Stimulated activated CD4-positive, alpha-beta T cell treated with anti-CD3 and anti-CD28 coated beads, Interleukin-2, amount 100 ng/mL, for 4 hours (primary cell): ENCODE measurements around the gene KSR1.
"Not testable (repeated sequence)": the region's sequence is repeated elsewhere in the genome, so short reads cannot be mapped to it uniquely, and the experiment has no call there.

Experiments used
- DNase-seq: peaks from one replicate; pipeline ENCODE4 v3.0.0-alpha.2; 2020; ENCODE audit warnings: low read depth

The KSR1 gene

GRCh38 chr17:27426471-27426870, 29.8 kb upstream of the KSR1 start:
- not testable (repeated sequence) for DNase-seq

GRCh38 chr17:27427166-27427862, 28.9 kb upstream of the KSR1 start:
- DNase-seq, result not testable (repeated sequence)

- DNase-seq, result no peak
Measured at GRCh38 chr17:27428781-27429505, 27.3 kb upstream of the KSR1 start.

GRCh38 chr17:27429666-27430382, 26.4 kb upstream of the KSR1 start:
- no peak for DNase-seq

- no peak for DNase-seq
Measured at GRCh38 chr17:27430383-27430840, 25.8 kb upstream of the KSR1 start.

- no peak for DNase-seq
Measured at GRCh38 chr17:27430882-27431491, 25.3 kb upstream of the KSR1 start.

GRCh38 chr17:27433521-27433920, 22.7 kb upstream of the KSR1 start:
- DNase-seq, result no peak

- DNase-seq, result not testable (repeated sequence)
Measured at GRCh38 chr17:27435431-27436070, 20.7 kb upstream of the KSR1 start.

GRCh38 chr17:27438348-27438998, 17.8 kb upstream of the KSR1 start:
- no peak for DNase-seq

GRCh38 chr17:27439342-27439741, 16.9 kb upstream of the KSR1 start:
- DNase-seq, result no peak

GRCh38 chr17:27442702-27443101, 13.5 kb upstream of the KSR1 start:
- DNase-seq, result no peak

- no peak for DNase-seq
Measured at GRCh38 chr17:27443491-27443890, 12.8 kb upstream of the KSR1 start.

- no peak for DNase-seq
Measured at GRCh38 chr17:27445971-27446370, 10.3 kb upstream of the KSR1 start.

GRCh38 chr17:27446569-27447301, 9.5 kb upstream of the KSR1 start:
- no peak for DNase-seq

- not testable (repeated sequence) for DNase-seq
Measured at GRCh38 chr17:27448534-27448933, 7.7 kb upstream of the KSR1 start.

- no peak for DNase-seq
Measured at GRCh38 chr17:27449541-27449940, 6.7 kb upstream of the KSR1 start.

GRCh38 chr17:27449988-27450387, 6.3 kb upstream of the KSR1 start:
- DNase-seq, result no peak

- no peak for DNase-seq
Measured at GRCh38 chr17:27450416-27450815, 5.8 kb upstream of the KSR1 start.

- no peak for DNase-seq
Measured at GRCh38 chr17:27451906-27452305, 4.3 kb upstream of the KSR1 start.

GRCh38 chr17:27452828-27453227, 3.4 kb upstream of the KSR1 start:
- no peak for DNase-seq

GRCh38 chr17:27453471-27453870, 2.8 kb upstream of the KSR1 start:
- DNase-seq, result no peak
